Spleen (tissue), 7 donors: ENCODE results near the gene GCHFR.

Experiments
- POLR2AphosphoS5 ChIP-seq, 3 donors: sonication (generic); formaldehyde crosslinking; IDR thresholded peaks; one replicate each; pipeline ENCODE4 v1.5.1; 2017; ENCODE audit warnings: antibody characterized with exemption in 3 of 3
- TF ChIP-seq, protein P1 (sequence below), 11 experiments: fragments of 200-600 bp in 7 of 11; fragments of 450-650 bp in 4 of 11; sonication (generic) in 4 of 11; IDR thresholded peaks in 8 of 11; conservative IDR thresholded peaks in 3 of 11; 1 replicate in 7 of 11; 2 replicates in 4 of 11; pipeline versions ENCODE4 v1.4.0 to v1.8.0; 2016 to 2021; ENCODE audit warnings: antibody characterized with exemption in 11 of 11, inconsistent platforms in 4 of 11, mild to moderate bottlenecking in 1 of 11
- donor health status: DM: no; HTN: no; CAD: no; lungs with moderate emphysema.
- donor health status: DM: no; HTN: no; CAD: no.
- donor health status: DM: no; HTN: no; CAD: no.

DNA sequence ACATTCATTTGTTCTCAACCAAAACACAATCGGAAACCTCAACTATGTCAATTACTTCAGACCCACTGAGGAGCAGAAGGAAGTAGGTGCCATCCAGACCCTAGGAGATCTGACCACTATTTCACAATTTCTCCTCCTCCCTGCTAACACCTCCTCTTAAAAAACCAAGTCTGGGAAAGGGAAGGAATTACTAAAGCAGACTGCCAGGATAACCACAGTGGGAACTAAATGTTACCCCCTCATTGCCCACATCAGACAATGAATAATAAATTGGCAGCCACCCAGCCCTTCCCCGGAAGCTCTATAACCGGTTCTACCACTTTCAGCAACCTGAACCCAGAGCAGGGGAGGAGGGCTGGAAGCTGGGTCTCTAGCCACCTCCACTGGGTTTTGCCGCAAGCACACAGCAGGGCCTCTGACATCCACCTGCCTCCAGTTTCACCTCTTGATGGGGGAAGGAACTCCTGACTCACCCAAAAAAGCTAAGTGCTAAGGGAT lies 23.5 kb downstream of the GCHFR start:
- TF ChIP-seq, protein P1, sequence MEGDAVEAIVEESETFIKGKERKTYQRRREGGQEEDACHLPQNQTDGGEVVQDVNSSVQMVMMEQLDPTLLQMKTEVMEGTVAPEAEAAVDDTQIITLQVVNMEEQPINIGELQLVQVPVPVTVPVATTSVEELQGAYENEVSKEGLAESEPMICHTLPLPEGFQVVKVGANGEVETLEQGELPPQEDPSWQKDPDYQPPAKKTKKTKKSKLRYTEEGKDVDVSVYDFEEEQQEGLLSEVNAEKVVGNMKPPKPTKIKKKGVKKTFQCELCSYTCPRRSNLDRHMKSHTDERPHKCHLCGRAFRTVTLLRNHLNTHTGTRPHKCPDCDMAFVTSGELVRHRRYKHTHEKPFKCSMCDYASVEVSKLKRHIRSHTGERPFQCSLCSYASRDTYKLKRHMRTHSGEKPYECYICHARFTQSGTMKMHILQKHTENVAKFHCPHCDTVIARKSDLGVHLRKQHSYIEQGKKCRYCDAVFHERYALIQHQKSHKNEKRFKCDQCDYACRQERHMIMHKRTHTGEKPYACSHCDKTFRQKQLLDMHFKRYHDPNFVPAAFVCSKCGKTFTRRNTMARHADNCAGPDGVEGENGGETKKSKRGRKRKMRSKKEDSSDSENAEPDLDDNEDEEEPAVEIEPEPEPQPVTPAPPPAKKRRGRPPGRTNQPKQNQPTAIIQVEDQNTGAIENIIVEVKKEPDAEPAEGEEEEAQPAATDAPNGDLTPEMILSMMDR (IDR thresholded peaks at IDR 0.05 in 8 of 11, conservative IDR thresholded peaks at IDR 0.05 in 3 of 11), result no peak
- TF ChIP-seq POLR2AphosphoS5 (IDR thresholded peaks at IDR 0.05), result no peak
